ENCODE measurements around the gene LIF.
A peak's percentile ranks its signal among the peaks of the same experiment; 100 is the strongest.
"Not testable (repeated sequence)": the region's sequence is repeated elsewhere in the genome, so short reads cannot be mapped to it uniquely, and the experiment has no call there.

Gene LIF

GRCh38 chr22:30222321-30222720, 24.2 kb downstream of the LIF start:
- no peak for DNase-seq

GRCh38 chr22:30221121-30221992, 25.2 kb downstream of the LIF start:
- DNase-seq, result peak; percentile 80

GRCh38 chr22:30220338-30221012, 26.1 kb downstream of the LIF start:
- no peak for DNase-seq

- DNase-seq, result no peak
These were observed 26.8 kb downstream of the LIF start for GRCh38 chr22:30219668-30220278.

- no peak for DNase-seq
These were observed 27.4 kb downstream of the LIF start for GRCh38 chr22:30219049-30219654.

GRCh38 chr22:30217698-30218560, 28.6 kb downstream of the LIF start:
- no peak for DNase-seq

- DNase-seq, result no peak
These were observed 29.8 kb downstream of the LIF start for GRCh38 chr22:30216710-30217109.

GRCh38 chr22:30216272-30216671, 30.3 kb downstream of the LIF start:
- not testable (repeated sequence) for DNase-seq

- DNase-seq, result no peak
These were observed 31.7 kb downstream of the LIF start for GRCh38 chr22:30214703-30215407.

GRCh38 chr22:30212996-30213441, 33.5 kb downstream of the LIF start:
- no peak for DNase-seq

GRCh38 chr22:30212363-30212995, 34.1 kb downstream of the LIF start:
- peak; percentile 78 for DNase-seq

- DNase-seq, result no peak
These were observed 35.3 kb downstream of the LIF start for GRCh38 chr22:30211124-30211820.

GRCh38 chr22:30210235-30210909, 36.2 kb downstream of the LIF start:
- DNase-seq, result no peak

- no peak for DNase-seq
These were observed 36.9 kb downstream of the LIF start for GRCh38 chr22:30209642-30210041.

- no peak for DNase-seq
These were observed 37.6 kb downstream of the LIF start for GRCh38 chr22:30208631-30209603.

GRCh38 chr22:30206944-30207343, 39.6 kb downstream of the LIF start:
- no peak for DNase-seq

- no peak for DNase-seq
These were observed 41.1 kb downstream of the LIF start for GRCh38 chr22:30205281-30206115.

GRCh38 chr22:30204742-30205111, 41.8 kb downstream of the LIF start:
- no peak for DNase-seq
